ENCODE data around the gene PRKG1. TPM values are rescaled to one million over a fixed set of nuclear protein-coding genes. Genes with fewer than 3 reads are reported as not detected.

PRKG1 gene
- total RNA-seq, 2 donors from 2014 or later: 1.3 to 2.7 TPM

GRCh38 chr10:51838471-51838870 is 764.2 kb downstream of the PRKG1 start:
- WGBS, 2 experiments (ENCODE audit: insufficient coverage in 1 of 2, insufficient read length in 1 of 2): 0 to 17% methylated on average over 2 to 3 of the region's 3 CpGs
- no peak for DNase-seq
- peaks cover 9% of the 10 kb centered on the region for H3K27me3 ChIP-seq (ENCODE audit: control insufficient read depth, insufficient read depth, low read length, poor library complexity, severe bottlenecking)
- peaks cover 10% of the 10 kb centered on the region for H3K4me1 ChIP-seq (ENCODE audit: control insufficient read depth, insufficient read depth, low read length)
- no peak overlapping the region for H3K9ac ChIP-seq (ENCODE audit: extremely low read depth, low read length, poor library complexity, severe bottlenecking)
- H3K9me3 ChIP-seq (ENCODE audit: control insufficient read depth, low read length): peaks cover 21% of the 10 kb centered on the region
- H3K27ac ChIP-seq (ENCODE audit: low read depth, low read length): no peak overlapping the region
- peak overlapping the region; percentile 67 for H3K4me3 ChIP-seq (ENCODE audit: low read length)
- Mint-ChIP-seq H3K4me3 (no peak overlapping the region), H3K36me3 (ENCODE audit: low read depth) (no peaks in the 10 kb centered on the region), H3K27me3 (ENCODE audit: insufficient read depth) (no peaks in the 10 kb centered on the region), H3K4me1 (peaks cover 23% of the 10 kb centered on the region), H3K27ac (peak overlapping the region; percentile 1), H3K9me3 (peaks cover 13% of the 10 kb centered on the region)
- H3K36me3 ChIP-seq (ENCODE audit: control insufficient read depth, insufficient read depth, low read length): no peaks in the 10 kb centered on the region
- TF ChIP-seq CTCF (conservative IDR thresholded peaks at IDR 0.05): no peak

- Histone ChIP-seq H3K9ac (ENCODE audit: extremely low read depth, low read length, poor library complexity, severe bottlenecking) (no peak overlapping the region), H3K4me1 (ENCODE audit: control insufficient read depth, insufficient read depth, low read length) (peaks cover 3% of the 10 kb centered on the region), H3K27me3 (ENCODE audit: control insufficient read depth, insufficient read depth, low read length, poor library complexity, severe bottlenecking) (peaks cover 32% of the 10 kb centered on the region), H3K27ac (ENCODE audit: low read depth, low read length) (no peak overlapping the region), H3K4me3 (ENCODE audit: low read length) (no peak overlapping the region), H3K9me3 (ENCODE audit: control insufficient read depth, low read length) (peaks cover 8% of the 10 kb centered on the region), H3K36me3 (ENCODE audit: control insufficient read depth, insufficient read depth, low read length) (no peaks in the 10 kb centered on the region)
- TF ChIP-seq CTCF (conservative IDR thresholded peaks at IDR 0.05): no peak
- H3K27me3 Mint-ChIP-seq (ENCODE audit: insufficient read depth): peaks cover 2% of the 10 kb centered on the region
- no peak for DNase-seq
- 100% methylated on average over 2 of the region's 2 CpGs; no CpG with 5 or more reads in 1 of the 2 experiments for WGBS, 2 experiments (ENCODE audit: insufficient coverage in 1 of 2, insufficient read length in 1 of 2)
- H3K4me1 Mint-ChIP-seq: peaks cover 9% of the 10 kb centered on the region
- no peaks in the 10 kb centered on the region for H3K9me3 Mint-ChIP-seq
- H3K4me3 Mint-ChIP-seq: no peak overlapping the region
- H3K27ac Mint-ChIP-seq: no peak overlapping the region
- no peaks in the 10 kb centered on the region for H3K36me3 Mint-ChIP-seq (ENCODE audit: low read depth)
These were observed 769.7 kb downstream of the PRKG1 start for GRCh38 chr10:51843966-51844365.

GRCh38 chr10:51846856-51847506 is 772.7 kb downstream of the PRKG1 start:
- Mint-ChIP-seq H3K9me3 (no peaks in the 10 kb centered on the region), H3K27me3 (ENCODE audit: insufficient read depth) (peaks cover 4% of the 10 kb centered on the region), H3K36me3 (ENCODE audit: low read depth) (no peaks in the 10 kb centered on the region), H3K4me1 (no peaks in the 10 kb centered on the region), H3K4me3 (no peak overlapping the region), H3K27ac (no peak overlapping the region)
- H3K27ac ChIP-seq (ENCODE audit: low read depth, low read length): no peak overlapping the region
- 89% methylated on average over 2 of the region's 2 CpGs; no CpG with 5 or more reads in 1 of the 2 experiments for WGBS, 2 experiments (ENCODE audit: insufficient coverage in 1 of 2, insufficient read length in 1 of 2)
- H3K36me3 ChIP-seq (ENCODE audit: control insufficient read depth, insufficient read depth, low read length): no peaks in the 10 kb centered on the region
- H3K9me3 ChIP-seq (ENCODE audit: control insufficient read depth, low read length): no peaks in the 10 kb centered on the region
- DNase-seq: no peak
- H3K27me3 ChIP-seq (ENCODE audit: control insufficient read depth, insufficient read depth, low read length, poor library complexity, severe bottlenecking): peaks cover 34% of the 10 kb centered on the region
- H3K4me1 ChIP-seq (ENCODE audit: control insufficient read depth, insufficient read depth, low read length): no peaks in the 10 kb centered on the region
- H3K9ac ChIP-seq (ENCODE audit: extremely low read depth, low read length, poor library complexity, severe bottlenecking): no peak overlapping the region
- no peak overlapping the region for H3K4me3 ChIP-seq (ENCODE audit: low read length)
- no peak for TF ChIP-seq CTCF (conservative IDR thresholded peaks at IDR 0.05)
